Upper lobe of right lung (tissue), 1 donor: ENCODE data around the gene TMEM88. TPM values are rescaled to one million over a fixed set of nuclear protein-coding genes. Genes with fewer than 3 reads are reported as not detected.
A peak's percentile ranks its signal among the peaks of the same experiment; 100 is the strongest.

Experiments used
- ATAC-seq: fragments of 200-7000 bp; cut with Tn5 transposase; one replicate; pipeline ENCODE4 v1.9.1; 2020; ENCODE audit warnings: mild to moderate bottlenecking, moderate library complexity
- DNase-seq: peaks from one replicate; pipeline ENCODE4 v3.0.0-alpha.2; 2020
- H3K27ac ChIP-seq: fragments of 200-600 bp; one replicate; pipeline ENCODE4 v1.8.0; 2022
- H3K27me3 ChIP-seq: fragments of 200-600 bp; one replicate; pipeline ENCODE4 v1.8.0; 2022; ENCODE audit warnings: mild to moderate bottlenecking
- H3K36me3 ChIP-seq: fragments of 200-600 bp; one replicate; pipeline ENCODE4 v1.8.0; 2022
- H3K4me1 ChIP-seq: fragments of 200-600 bp; one replicate; pipeline ENCODE4 v1.8.0; 2022
- H3K4me3 ChIP-seq: fragments of 200-600 bp; one replicate; pipeline ENCODE4 v1.8.0; 2022; ENCODE audit warnings: mild to moderate bottlenecking
- H3K9me3 ChIP-seq: fragments of 200-600 bp; one replicate; pipeline ENCODE4 v1.8.0; 2022
- CTCF ChIP-seq: fragments of 200-600 bp; IDR thresholded peaks from one replicate; pipeline ENCODE4 v1.8.0; 2022; ENCODE audit warnings: antibody characterized with exemption
- intact Hi-C: fragments of 100-400 bp; cut with DNase I; formaldehyde crosslinking; loops from one replicate; pipeline ENCODE4 v1.11.0; 2022
- total RNA-seq: library from RNA; stranded (reverse); fragmentation: NEBNext Ultra II Directional; extraction: Animal tissue kit (Norgen Biotek cat#: 25700); gene quantifications from one replicate; pipeline ENCODE4 v1.2.1, GENCODE V29; 2021
- donor health status: DM: no; HTN: yes; CAD: no; lungs with severe emphysema.

The TMEM88 gene
- total RNA-seq, 1 donor from 2014 or later, result 10.7 TPM

GRCh38 chr17:7844292-7845154 is 10.3 kb upstream of the TMEM88 start:
- peak; percentile 94 for DNase-seq
- peaks cover 45% of the 10 kb centered on the region for H3K36me3 ChIP-seq
- peak overlapping the region; percentile 97 for H3K27ac ChIP-seq
- no peak for TF ChIP-seq CTCF
- peak overlapping the region; percentile 90 for H3K4me3 ChIP-seq
- H3K9me3 ChIP-seq, result no peaks in the 10 kb centered on the region
- intact Hi-C loops, result no loop called here
- peak; percentile 77 for ATAC-seq
- H3K4me1 ChIP-seq, result peaks cover 29% of the 10 kb centered on the region
- no peaks in the 10 kb centered on the region for H3K27me3 ChIP-seq

DNA sequence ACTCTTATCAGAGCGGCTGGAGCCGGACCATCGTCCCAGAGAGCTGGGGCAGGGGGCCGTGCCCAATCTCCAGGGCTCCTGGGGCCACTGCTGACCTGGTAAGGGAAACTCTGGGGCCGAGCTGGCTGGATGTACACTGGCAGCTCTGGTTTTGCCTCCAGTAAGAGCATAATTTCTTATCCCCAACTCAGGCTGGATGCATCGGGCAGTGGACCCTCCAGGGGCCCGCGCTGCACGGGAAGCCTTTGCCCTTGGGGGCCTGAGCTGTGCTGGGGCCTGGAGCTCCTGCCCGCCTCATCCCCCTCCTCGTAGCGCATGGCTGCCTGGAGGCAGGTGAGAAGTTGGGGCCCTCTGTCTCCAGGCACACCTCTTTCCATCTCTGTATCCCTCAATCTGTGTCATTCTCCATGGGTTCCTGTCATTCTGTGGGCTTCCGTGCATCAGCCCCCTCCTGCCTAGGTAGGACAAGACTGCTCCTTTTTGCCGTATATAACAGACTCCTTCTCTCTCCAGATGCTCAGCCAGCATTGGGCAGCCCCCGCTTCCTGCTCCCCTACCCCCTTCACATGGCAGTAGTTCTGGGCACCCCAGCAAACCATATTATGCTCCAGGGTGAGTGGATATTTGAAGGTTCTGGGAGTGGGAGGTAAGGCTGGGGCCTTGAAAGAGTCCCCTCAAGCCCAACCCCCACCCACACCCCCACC is 9.4 kb upstream of the TMEM88 start:
- peak overlapping the region; percentile 97 for H3K27ac ChIP-seq
- H3K36me3 ChIP-seq, result peaks cover 51% of the 10 kb centered on the region
- intact Hi-C loops, result no loop called here
- peaks cover 20% of the 10 kb centered on the region for H3K4me1 ChIP-seq
- DNase-seq, result peak; percentile 66
- H3K27me3 ChIP-seq, result no peaks in the 10 kb centered on the region
- H3K9me3 ChIP-seq, result no peaks in the 10 kb centered on the region
- no peak for ATAC-seq
- no peak for TF ChIP-seq CTCF
- peak overlapping the region; percentile 90 for H3K4me3 ChIP-seq

DNA sequence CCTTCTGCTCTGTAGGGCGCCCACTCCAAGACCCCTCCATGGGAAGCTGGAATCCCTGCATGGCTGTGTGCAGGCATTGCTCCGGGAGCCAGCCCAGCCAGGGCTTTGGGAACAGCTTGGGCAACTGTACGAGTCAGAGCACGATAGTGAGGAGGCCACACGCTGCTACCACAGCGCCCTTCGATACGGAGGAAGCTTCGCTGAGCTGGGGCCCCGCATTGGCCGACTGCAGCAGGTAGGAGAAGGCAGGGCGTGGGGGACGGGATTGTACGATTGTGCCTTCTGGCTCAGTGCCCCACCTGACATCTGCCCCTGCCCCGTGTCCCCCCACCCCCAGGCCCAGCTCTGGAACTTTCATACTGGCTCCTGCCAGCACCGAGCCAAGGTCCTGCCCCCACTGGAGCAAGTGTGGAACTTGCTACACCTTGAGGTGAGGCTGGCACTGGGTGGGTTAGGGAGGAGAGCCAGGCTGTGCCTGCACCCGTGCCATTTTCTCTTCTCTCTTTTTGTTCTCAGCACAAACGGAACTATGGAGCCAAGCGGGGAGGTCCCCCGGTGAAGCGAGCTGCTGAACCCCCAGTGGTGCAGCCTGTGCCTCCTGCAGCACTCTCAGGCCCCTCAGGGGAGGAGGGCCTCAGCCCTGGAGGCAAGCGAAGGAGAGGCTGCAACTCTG is 8.7 kb upstream of the TMEM88 start:
- H3K4me3 ChIP-seq, result no peak overlapping the region
- H3K27ac ChIP-seq, result no peak overlapping the region
- TF ChIP-seq CTCF, result no peak
- DNase-seq (peak; percentile 62), ATAC-seq (no peak)
- no peaks in the 10 kb centered on the region for H3K27me3 ChIP-seq
- peaks cover 13% of the 10 kb centered on the region for H3K4me1 ChIP-seq
- H3K9me3 ChIP-seq, result no peaks in the 10 kb centered on the region
- intact Hi-C loops, result no loop called here
- H3K36me3 ChIP-seq, result peaks cover 56% of the 10 kb centered on the region

DNA sequence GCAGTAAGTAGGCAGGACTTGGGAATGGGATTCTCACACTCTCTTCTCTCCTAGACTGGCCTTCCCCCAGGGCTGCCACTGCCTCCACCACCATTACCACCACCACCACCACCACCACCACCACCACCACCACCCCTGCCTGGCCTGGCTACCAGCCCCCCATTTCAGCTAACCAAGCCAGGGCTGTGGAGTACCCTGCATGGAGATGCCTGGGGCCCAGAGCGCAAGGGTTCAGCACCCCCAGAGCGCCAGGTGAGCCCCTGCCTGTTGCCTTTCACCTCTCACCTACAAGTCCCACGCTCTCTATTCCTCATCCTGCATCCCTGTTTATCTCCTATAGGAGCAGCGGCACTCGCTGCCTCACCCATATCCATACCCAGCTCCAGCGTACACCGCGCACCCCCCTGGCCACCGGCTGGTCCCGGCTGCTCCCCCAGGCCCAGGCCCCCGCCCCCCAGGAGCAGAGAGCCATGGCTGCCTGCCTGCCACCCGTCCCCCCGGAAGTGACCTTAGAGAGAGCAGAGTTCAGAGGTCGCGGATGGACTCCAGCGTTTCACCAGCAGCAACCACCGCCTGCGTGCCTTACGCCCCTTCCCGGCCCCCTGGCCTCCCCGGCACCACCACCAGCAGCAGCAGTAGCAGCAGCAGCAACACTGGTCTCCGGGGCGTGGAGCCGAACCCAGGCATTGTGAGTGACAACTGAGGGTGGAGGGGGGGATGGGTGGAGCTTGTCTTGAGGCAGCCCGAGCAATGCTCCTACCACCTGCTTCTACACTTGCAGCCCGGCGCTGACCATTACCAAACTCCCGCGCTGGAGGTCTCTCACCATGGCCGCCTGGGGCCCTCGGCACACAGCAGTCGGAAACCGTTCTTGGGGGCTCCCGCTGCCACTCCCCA is 7.9 kb upstream of the TMEM88 start:
- Histone ChIP-seq H3K4me1 (peaks cover 13% of the 10 kb centered on the region), H3K9me3 (no peaks in the 10 kb centered on the region), H3K36me3 (peaks cover 60% of the 10 kb centered on the region), H3K27me3 (no peaks in the 10 kb centered on the region), H3K27ac (no peak overlapping the region), H3K4me3 (no peak overlapping the region)
- TF ChIP-seq CTCF, result no peak
- intact Hi-C loops, result no loop called here
- ATAC-seq (no peak), DNase-seq (peak; percentile 68)

DNA sequence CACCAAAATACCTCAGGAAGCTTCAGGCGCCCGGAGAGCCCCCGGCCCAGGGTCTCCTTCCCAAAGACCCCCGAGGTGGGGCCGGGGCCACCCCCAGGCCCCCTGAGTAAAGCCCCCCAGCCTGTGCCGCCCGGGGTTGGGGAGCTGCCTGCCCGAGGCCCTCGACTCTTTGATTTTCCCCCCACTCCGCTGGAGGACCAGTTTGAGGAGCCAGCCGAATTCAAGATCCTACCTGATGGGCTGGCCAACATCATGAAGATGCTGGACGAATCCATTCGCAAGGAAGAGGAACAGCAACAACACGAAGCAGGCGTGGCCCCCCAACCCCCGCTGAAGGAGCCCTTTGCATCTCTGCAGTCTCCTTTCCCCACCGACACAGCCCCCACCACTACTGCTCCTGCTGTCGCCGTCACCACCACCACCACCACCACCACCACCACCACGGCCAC is 6.7 kb upstream of the TMEM88 start:
- Histone ChIP-seq H3K27me3 (no peaks in the 10 kb centered on the region), H3K4me1 (peaks cover 15% of the 10 kb centered on the region), H3K9me3 (no peaks in the 10 kb centered on the region), H3K4me3 (no peak overlapping the region), H3K27ac (no peak overlapping the region), H3K36me3 (peaks cover 72% of the 10 kb centered on the region)
- no peak for TF ChIP-seq CTCF
- ATAC-seq (no peak), DNase-seq (no peak)
- intact Hi-C loops, result no loop called here
